K562 (cell line): Measurements from ENCODE around the gene SETDB1. TPM values are rescaled to one million over a fixed set of nuclear protein-coding genes. Genes with fewer than 3 reads are reported as not detected.

Experiments
- ARID2 ChIP-seq: fragments of 450-650 bp; IDR thresholded peaks from 2 replicates; pipeline ENCODE4 v1.6.1; 2017; ENCODE audit warnings: antibody characterized with exemption, mild to moderate bottlenecking
- CEBPB ChIP-seq: fragments of 450-650 bp; IDR thresholded peaks from 2 replicates; pipeline ENCODE4 v1.6.1; 2016; ENCODE audit warnings: missing genetic modification characterization, missing compliant biosample characterization
- CHD1 ChIP-seq: fragments of 200-600 bp; sonication (generic); IDR thresholded peaks from one replicate; pipeline ENCODE4 v1.6.1; 2012; ENCODE audit warnings: mild to moderate bottlenecking, moderate library complexity, low read length, inconsistent platforms
- CXXC5 ChIP-seq: fragments of 250-450 bp; sonication (Bioruptor Pico); IDR thresholded peaks from 2 replicates; pipeline ENCODE4 v1.8.0; 2022; ENCODE audit warnings: inconsistent platforms, mild to moderate bottlenecking, moderate library complexity
- FOXO4 ChIP-seq: fragments of 450-650 bp; formaldehyde crosslinking; IDR thresholded peaks from 2 replicates; pipeline ENCODE4 v1.4.0; 2020; ENCODE audit warnings: mild to moderate bottlenecking, moderate library complexity
- GATAD2B ChIP-seq: fragments of 450-650 bp; IDR thresholded peaks from 2 replicates; pipeline ENCODE4 v1.6.1; 2017; ENCODE audit warnings: mild to moderate bottlenecking, borderline replicate concordance
- HEY1 ChIP-seq: fragments of 250-450 bp; sonication (Bioruptor Pico); IDR thresholded peaks from 2 replicates; pipeline ENCODE4 v1.5.0; 2020; ENCODE audit warnings: mild to moderate bottlenecking, moderate library complexity, borderline replicate concordance
- ID3 ChIP-seq, 2 experiments: fragments of 250-450 bp in 1 of 2; fragments of 450-650 bp in 1 of 2; sonication (Bioruptor Pico) in 1 of 2; IDR thresholded peaks; 2 replicates each; pipeline versions ENCODE4 v1.6.1 to v1.8.0; 2016 to 2021; ENCODE audit warnings: mild to moderate bottlenecking in 2 of 2, moderate library complexity in 2 of 2, missing compliant biosample characterization in 1 of 2, missing genetic modification characterization in 1 of 2
- JUNB ChIP-seq: fragments of 450-650 bp; formaldehyde crosslinking; conservative IDR thresholded peaks from 2 replicates; pipeline ENCODE4 v1.4.0; 2020; ENCODE audit warnings: mild to moderate bottlenecking
- MAFK ChIP-seq: IDR thresholded peaks from 2 replicates; pipeline ENCODE4 v1.6.1; 2011; ENCODE audit warnings: low read length, improper control_type of control experiment
- MXI1 ChIP-seq: IDR thresholded peaks from 2 replicates; pipeline ENCODE4 v1.6.1; 2011; ENCODE audit warnings: low read depth, mild to moderate bottlenecking, improper control_type of control experiment, low read length
- PCBP2 ChIP-seq: fragments of 200-400 bp; formaldehyde crosslinking; IDR thresholded peaks from 2 replicates; pipeline ENCODE4 v1.6.1; 2018; ENCODE audit warnings: low read length, low read depth, mild to moderate bottlenecking, moderate library complexity; ENCODE audit not compliant: poor library complexity, severe bottlenecking
- PRDM10 ChIP-seq: fragments of 450-650 bp; IDR thresholded peaks from 2 replicates; pipeline ENCODE4 v1.6.1; 2018; ENCODE audit not compliant: partially characterized antibody
- SREBF2 ChIP-seq: sonication (generic); formaldehyde crosslinking; IDR thresholded peaks from 2 replicates; pipeline ENCODE4 v1.4.0; 2020; ENCODE audit warnings: mild to moderate bottlenecking, missing genetic modification reagents
- TAL1 ChIP-seq: fragments of 450-650 bp; IDR thresholded peaks from 2 replicates; pipeline ENCODE4 v1.6.1; 2016; ENCODE audit warnings: mild to moderate bottlenecking
- XRCC5 ChIP-seq: fragments of 200-400 bp; formaldehyde crosslinking; IDR thresholded peaks from 2 replicates; pipeline ENCODE4 v1.6.1; 2017; ENCODE audit warnings: low read depth, mild to moderate bottlenecking, low read length
- ZFP30 ChIP-seq: fragments of 250-450 bp; sonication (Bioruptor Pico); IDR thresholded peaks from 2 replicates; pipeline ENCODE4 v1.8.0; 2022; ENCODE audit warnings: moderate library complexity, mild to moderate bottlenecking, inconsistent platforms, borderline replicate concordance
- ZKSCAN3 ChIP-seq: fragments of 250-450 bp; sonication (Bioruptor Pico); IDR thresholded peaks from 2 replicates; pipeline ENCODE4 v1.4.0; 2020
- ZNF23 ChIP-seq: fragments of 250-450 bp; sonication (Bioruptor Pico); IDR thresholded peaks from 2 replicates; pipeline ENCODE4 v1.4.0; 2020; ENCODE audit warnings: mild to moderate bottlenecking
- ZNF263 ChIP-seq: sonication (generic); formaldehyde crosslinking; IDR thresholded peaks from 2 replicates; pipeline ENCODE4 v1.8.0; 2022; ENCODE audit warnings: mild to moderate bottlenecking, missing genetic modification reagents, borderline replicate concordance
- ZNF274 ChIP-seq: IDR thresholded peaks from 2 replicates; pipeline ENCODE4 v1.6.1; 2011; ENCODE audit warnings: low read depth, mild to moderate bottlenecking, low read length, moderate library complexity, borderline replicate concordance
- ZNF644 ChIP-seq: fragments of 200-800 bp; sonication (Bioruptor generic); IDR thresholded peaks from 2 replicates; pipeline ENCODE4 v1.6.1; 2016; ENCODE audit warnings: low read depth, missing genetic modification characterization, missing compliant biosample characterization
- polyA plus RNA-seq, 8 experiments: library from polyadenylated mRNA; depleted of rRNA in 4 of 8; stranded (reverse) in 5 of 8; unstranded in 3 of 8; fragments of >200 nt; fragmentation: Nextera tagmentation in 2 of 8; fragmentation: Illumina TruSeq in 1 of 8; extraction: Ambion mirVana in 2 of 8; extraction: Trizol in 1 of 8; gene quantifications; 2 replicates each; pipeline versions ENCODE4 v1.2.1 to v1.2.3, GENCODE V29; 2011 to 2014; ENCODE audit warnings: inconsistent platforms in 1 of 8, missing spikeins in 1 of 8
- total RNA-seq, 7 experiments: library from RNA; depleted of rRNA in 6 of 7; stranded (reverse); fragments of >200 nt in 6 of 7; fragmentation: Illumina TruSeq in 2 of 7; extraction: Trizol in 2 of 7; gene quantifications; 2 replicates each; pipeline versions ENCODE4 v1.2.1 to v1.2.3, GENCODE V29; 2011 to 2021; ENCODE audit warnings: low replicate concordance in 1 of 7

The SETDB1 gene
- total and polyA plus RNA-seq, 9 of the 15 experiments (the other 6 are each of a cell fraction or from before 2014, with no cell fraction given): 21.5 to 64.4 (median 42.0) TPM

GRCh38 chr1:150979092-150980056, 53.2 kb downstream of the SETDB1 start (continued):
- TF ChIP-seq FOXO4 (CRISPR knock-in tag) (no peak), MAFK (peak; percentile 4; the same call in 1 of the 2 replicates), MXI1 (no peak), ZNF23 (no peak), TAL1 (no peak), GATAD2B (peak; percentile 72; the same call in 1 of the 2 replicates), JUNB (no peak), ID3 (CRISPR knock-in tag; IDR thresholded peaks at IDR 0.05) (no peak), ID3 (tag; IDR thresholded peaks at IDR 0.05) (0 out of 2 replicates have a peak, but pooled peaks have one; percentile 43), SREBF2 (CRISPR knock-in tag) (no peak), XRCC5 (peak; percentile 99), PCBP2 (no peak), CHD1 (no peak), ZFP30 (CRISPR knock-in tag) (no peak), PRDM10 (no peak), HEY1 (CRISPR knock-in tag) (no peak), ZNF274 (no peak), ARID2 (no peak), ZNF644 (tag) (no peak), CEBPB (tag) (0 out of 2 replicates have a peak, but pooled peaks have one; percentile 11), CXXC5 (CRISPR knock-in tag) (no peak), ZNF263 (CRISPR knock-in tag) (no peak; the same call in 1 of the 2 replicates), ZKSCAN3 (no peak)
